Raji (cell line): ENCODE measurements around the gene CLEC2D.

ENCODE experiments used
- POLR2A ChIP-seq: IDR thresholded peaks from 2 replicates; pipeline ENCODE4 v1.6.1; 2011; ENCODE audit warnings: low read depth, low read length, control low read depth; ENCODE audit not compliant: insufficient read depth

The CLEC2D gene

DNA sequence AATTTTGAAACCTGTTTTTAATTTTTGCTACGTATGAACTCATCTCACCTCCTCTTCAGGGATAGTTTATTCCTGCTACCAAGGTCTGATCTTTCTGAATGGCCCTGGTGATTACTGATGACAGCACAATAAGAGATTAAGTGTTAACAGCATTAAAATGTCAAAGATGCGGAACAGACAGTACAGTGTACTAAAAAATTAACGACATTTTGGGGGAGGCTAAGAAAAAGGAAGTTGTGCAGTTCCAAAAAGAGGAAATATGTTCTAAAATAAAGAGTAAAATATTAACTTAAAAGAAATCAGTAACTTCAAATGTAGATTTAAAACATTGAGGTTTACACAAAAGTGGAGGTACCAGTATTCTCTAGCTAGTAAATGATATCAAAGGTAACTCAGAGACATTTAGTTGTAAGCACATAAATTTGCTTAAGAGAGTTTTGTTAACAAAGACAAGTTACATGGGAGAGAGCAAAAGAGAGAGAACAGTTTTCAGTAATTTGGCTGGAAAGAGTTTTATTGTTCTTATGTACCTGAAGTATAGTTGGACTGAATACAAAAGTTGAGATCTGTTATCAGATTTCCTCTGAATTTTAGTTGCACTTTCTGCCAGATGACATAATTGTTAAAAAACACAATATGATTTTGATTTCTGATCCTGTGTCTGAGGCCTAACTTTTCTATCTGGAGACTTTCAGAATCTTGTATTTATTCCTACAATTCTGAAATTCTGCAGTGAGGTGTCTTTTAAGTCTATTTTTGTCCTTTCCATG is 67.6 kb downstream of the CLEC2D start:
- no peak for TF ChIP-seq POLR2A

DNA sequence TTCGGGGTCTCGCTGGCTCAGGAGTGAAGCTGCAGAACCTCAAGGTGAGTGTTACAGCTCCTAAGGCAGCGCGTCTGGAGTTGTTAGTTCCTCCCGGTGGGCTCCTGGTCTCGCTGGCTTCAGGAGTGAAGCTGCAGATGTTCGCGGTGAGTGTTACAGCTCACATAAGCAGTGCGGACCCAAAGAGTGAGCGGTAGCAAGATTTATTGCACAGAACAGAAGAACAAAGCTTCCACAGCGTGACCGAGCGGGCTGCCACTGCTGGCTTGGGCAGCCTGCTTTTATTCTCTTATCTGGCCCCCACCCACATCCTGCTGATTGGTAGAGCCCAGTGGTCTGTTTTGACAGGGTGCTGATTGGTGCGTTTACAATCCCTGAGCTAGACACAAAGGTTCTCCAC is 69.4 kb downstream of the CLEC2D start:
- TF ChIP-seq POLR2A, result peak; percentile 41; the same call in 1 of the 2 replicates

DNA sequence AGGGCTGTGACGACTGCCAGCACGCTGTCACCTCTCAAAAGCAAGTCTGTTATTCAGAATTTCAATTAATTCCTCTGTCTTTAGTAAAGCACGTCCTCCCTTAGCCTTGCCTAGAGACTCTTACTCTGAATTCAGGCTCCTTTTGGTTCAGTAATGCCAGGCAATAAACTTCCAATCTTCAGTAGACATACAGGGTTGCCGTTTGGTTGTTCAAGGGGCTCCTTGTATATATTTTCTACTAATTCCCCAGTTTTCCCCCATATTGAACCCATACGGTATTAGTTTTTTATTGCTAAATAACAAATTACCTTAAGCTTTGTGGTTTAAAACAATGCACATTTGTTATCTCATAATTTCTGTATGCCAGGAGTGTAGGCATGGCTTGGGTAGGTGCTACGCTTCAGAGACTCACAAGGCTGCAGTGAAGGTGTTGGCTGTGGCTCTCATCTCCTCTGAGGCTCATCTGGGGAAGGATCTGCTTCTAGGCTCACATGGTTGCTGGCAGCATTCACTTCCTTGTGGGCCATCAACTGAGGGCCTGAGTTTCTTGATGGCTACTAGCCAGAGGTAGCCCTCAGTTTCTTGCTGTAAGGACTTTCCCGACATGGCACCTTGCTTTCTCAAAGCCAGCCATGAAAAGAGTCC is 70.7 kb downstream of the CLEC2D start:
- peak; percentile 52; the same call in 1 of the 2 replicates for TF ChIP-seq POLR2A

DNA sequence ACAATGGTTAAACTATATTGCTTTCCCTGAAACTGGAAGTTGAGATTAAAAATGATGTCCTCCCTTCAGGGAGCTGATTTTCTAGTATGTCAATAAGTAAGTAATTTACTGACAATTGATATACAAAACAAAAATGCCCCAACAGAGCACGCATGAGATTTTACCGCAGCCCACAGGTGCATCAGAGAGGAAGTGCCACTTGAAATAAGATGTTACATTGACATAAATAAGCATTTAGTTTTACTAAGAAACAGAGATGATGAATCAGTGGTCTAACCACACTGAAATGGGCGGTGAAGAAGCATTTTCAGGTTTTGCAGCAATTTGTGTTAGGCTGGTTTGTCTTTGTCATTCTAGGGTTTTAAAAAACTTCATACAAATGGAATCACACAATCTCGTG is 72.2 kb downstream of the CLEC2D start:
- 0 out of 2 replicates have a peak, but pooled peaks have one; percentile 18 for TF ChIP-seq POLR2A

DNA sequence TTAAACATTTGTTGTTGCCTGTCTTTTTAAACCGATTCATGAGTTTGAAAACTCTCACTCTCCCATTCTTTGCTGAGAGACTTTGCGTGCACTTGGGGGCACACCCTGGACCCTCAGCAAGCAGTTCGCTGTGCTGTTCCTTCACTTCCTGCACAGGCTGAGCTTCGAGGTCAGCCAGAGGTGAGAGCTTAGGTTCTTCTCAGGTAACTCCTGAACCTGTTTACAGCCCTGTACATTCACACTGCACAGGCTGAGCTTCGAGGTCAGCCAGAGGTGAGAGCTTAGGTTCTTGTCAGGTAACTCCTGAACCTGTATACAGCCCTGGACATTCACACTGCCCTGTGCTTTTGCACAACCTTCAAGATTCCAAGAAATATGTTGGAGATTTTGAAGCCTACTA is 73.1 kb downstream of the CLEC2D start:
- TF ChIP-seq POLR2A, result no peak

DNA sequence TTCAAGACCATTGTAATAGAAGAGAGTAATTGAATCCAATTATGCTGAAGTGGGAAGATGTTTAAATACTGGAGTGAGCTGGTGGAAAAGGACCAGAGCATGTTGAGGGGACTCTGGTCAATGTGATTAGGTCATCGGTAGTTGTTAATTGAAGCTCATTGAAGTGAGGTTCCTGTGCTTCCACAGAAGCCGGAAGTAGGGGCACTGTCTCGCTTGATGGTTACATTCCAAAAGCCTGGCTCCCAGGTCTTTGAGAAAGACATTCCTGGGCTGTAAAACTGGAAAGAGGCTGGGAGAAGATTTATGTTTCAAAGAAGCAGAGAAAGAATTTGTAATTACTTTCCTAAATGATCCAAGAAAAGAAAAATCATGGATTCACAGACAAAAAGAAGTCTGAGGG is 75.7 kb downstream of the CLEC2D start:
- TF ChIP-seq POLR2A, result no peak
